ENCODE measurements around the gene CCDC92. TPM values are rescaled to one million over a fixed set of nuclear protein-coding genes. Genes with fewer than 3 reads are reported as not detected.

Gene CCDC92
- total and polyA plus RNA-seq, 3 donors from 2014 or later, result 63.6 to 140 (median 79.1) TPM

GRCh38 chr12:123962513-123962912 lies 10.1 kb downstream of the CCDC92 start:
- H3K4me1 ChIP-seq, result no peaks in the 10 kb centered on the region
- TF ChIP-seq CTCF (IDR thresholded peaks at IDR 0.05), result no peak
- TF ChIP-seq POLR2A (IDR thresholded peaks at IDR 0.05), result no peak
- no peak overlapping the region for H3K27ac ChIP-seq
- no peaks in the 10 kb centered on the region for H3K27me3 ChIP-seq
- H3K4me3 ChIP-seq, result no peak overlapping the region
- H3K9me3 ChIP-seq, result no peaks in the 10 kb centered on the region
- DNase-seq, result no peak
- intact Hi-C loops (cut with DNase I; ENCODE audit: low total_unique reads), result no loop called here
- 83% methylated on average over 5 of the region's 5 CpGs for WGBS, 2 donors
- H3K36me3 ChIP-seq (ENCODE audit: low read depth, missing control alignments), result no peaks in the 10 kb centered on the region

GRCh38 chr12:123961585-123962345 lies 10.9 kb downstream of the CCDC92 start:
- TF ChIP-seq POLR2A (IDR thresholded peaks at IDR 0.05), result no peak
- TF ChIP-seq CTCF (IDR thresholded peaks at IDR 0.05), result no peak
- H3K27me3 ChIP-seq, result no peaks in the 10 kb centered on the region
- no peaks in the 10 kb centered on the region for H3K9me3 ChIP-seq
- intact Hi-C loops (cut with DNase I; ENCODE audit: low total_unique reads), result no loop called here
- no peaks in the 10 kb centered on the region for H3K4me1 ChIP-seq
- no peak for DNase-seq
- WGBS, 2 donors, result 89 to 90% methylated on average over 12 of the region's 12 CpGs
- H3K36me3 ChIP-seq (ENCODE audit: low read depth, missing control alignments), result no peaks in the 10 kb centered on the region
- H3K4me3 ChIP-seq, result no peak overlapping the region
- no peak overlapping the region for H3K27ac ChIP-seq

- intact Hi-C loops (cut with DNase I; ENCODE audit: low total_unique reads), result no loop called here
- no peak for TF ChIP-seq POLR2A (IDR thresholded peaks at IDR 0.05)
- TF ChIP-seq CTCF (IDR thresholded peaks at IDR 0.05), result no peak
- no peak for DNase-seq
- Histone ChIP-seq H3K27me3 (no peaks in the 10 kb centered on the region), H3K4me3 (no peak overlapping the region), H3K36me3 (ENCODE audit: low read depth, missing control alignments) (no peaks in the 10 kb centered on the region), H3K27ac (no peak overlapping the region), H3K9me3 (no peaks in the 10 kb centered on the region), H3K4me1 (no peaks in the 10 kb centered on the region)
- WGBS, 2 donors, result 86 to 91% methylated on average over 4 of the region's 4 CpGs
Observed at GRCh38 chr12:123960856-123961255, 11.8 kb downstream of the CCDC92 start.

- Histone ChIP-seq H3K4me3 (no peak overlapping the region), H3K36me3 (ENCODE audit: low read depth, missing control alignments) (no peaks in the 10 kb centered on the region), H3K27ac (no peak overlapping the region), H3K9me3 (no peaks in the 10 kb centered on the region), H3K27me3 (no peaks in the 10 kb centered on the region), H3K4me1 (no peaks in the 10 kb centered on the region)
- TF ChIP-seq CTCF (IDR thresholded peaks at IDR 0.05) (no peak), POLR2A (IDR thresholded peaks at IDR 0.05) (no peak)
- intact Hi-C loops (cut with DNase I; ENCODE audit: low total_unique reads), result no loop called here
- WGBS, 2 donors, result 92 to 94% methylated on average over 9 of the region's 9 CpGs
- no peak for DNase-seq
Observed at GRCh38 chr12:123960029-123960735, 12.4 kb downstream of the CCDC92 start.

Data from testis (tissue), 3 donors.